HL-60/S4 treated with phorbol 12-myristate 13-acetate at 8.2 ng/mL for 4 days and 3 days (cell line): ENCODE results near the gene ANKRD52.
"Not testable (repeated sequence)": the region's sequence is repeated elsewhere in the genome, so short reads cannot be mapped to it uniquely, and the experiment has no call there.

ENCODE experiments used
- in situ Hi-C: fragments of 300-500 bp; cut with MboI; formaldehyde crosslinking; loops from 2 replicates; pipeline ENCODE4 v1.15.0; 2022; ENCODE audit warnings: low sequenced_read_pairs

Gene ANKRD52

GRCh38 chr12:56216461-56216860, 41.7 kb downstream of the ANKRD52 start:
- in situ Hi-C loops, result no loop called here

GRCh38 chr12:56213878-56214277, 44.3 kb downstream of the ANKRD52 start:
- in situ Hi-C loops, result no loop called here

- in situ Hi-C loops, result no loop called here
Observed at GRCh38 chr12:56212361-56212760, 45.8 kb downstream of the ANKRD52 start.

DNA sequence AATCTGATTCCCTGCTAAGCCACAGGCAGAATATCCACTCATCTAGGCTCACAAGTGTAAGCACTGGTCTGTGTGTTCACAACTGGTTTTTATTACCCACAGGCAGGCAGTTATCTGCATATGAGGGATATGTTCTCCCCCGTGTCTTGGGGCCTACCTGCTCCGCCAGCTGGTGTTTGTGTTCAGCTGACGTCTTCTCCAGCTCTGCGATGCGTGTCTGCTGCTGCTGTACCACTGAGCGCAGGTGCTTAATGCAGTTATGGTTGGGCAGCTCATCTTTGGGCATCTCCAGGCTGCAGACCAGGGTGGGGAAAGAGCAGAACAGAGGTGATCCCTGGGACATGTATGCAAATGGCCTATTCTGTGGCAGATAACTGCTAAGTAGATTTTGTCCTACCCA, 50.2 kb downstream of the ANKRD52 start:
- in situ Hi-C loops, result no loop called here

DNA sequence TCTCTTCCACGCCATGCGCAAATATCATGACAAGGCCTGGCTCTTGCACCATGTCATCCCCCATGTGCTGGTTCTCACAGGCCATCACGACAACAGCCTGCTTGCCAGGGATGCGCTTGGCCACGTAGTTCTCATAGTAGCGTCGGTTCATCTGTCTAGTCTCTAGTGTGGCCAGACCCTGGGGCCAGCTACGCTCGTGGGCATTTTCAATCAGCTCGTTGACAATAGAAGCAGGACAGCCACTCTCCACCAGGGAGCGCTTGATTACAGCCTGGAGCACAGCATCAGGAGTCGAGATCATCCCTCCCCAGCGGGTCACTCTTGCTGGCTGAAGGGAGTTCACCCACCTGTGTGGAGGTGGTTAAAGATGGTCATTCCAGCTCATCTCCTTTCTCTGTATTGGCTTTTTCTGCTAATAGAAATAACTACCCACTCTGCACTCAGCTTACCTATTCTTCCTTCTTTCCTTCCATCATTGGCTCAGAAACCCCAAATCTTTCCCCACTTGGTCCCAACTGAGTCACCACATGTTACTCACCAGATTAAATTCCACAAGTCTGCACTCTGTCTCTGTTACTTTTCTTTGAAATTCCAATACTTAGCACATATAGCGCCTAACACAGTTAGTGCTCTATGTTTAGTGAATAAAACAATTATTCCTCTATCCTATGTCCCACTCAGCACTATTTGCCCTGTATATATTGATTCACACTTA, 51.6 kb downstream of the ANKRD52 start:
- in situ Hi-C loops, result no loop called here

DNA sequence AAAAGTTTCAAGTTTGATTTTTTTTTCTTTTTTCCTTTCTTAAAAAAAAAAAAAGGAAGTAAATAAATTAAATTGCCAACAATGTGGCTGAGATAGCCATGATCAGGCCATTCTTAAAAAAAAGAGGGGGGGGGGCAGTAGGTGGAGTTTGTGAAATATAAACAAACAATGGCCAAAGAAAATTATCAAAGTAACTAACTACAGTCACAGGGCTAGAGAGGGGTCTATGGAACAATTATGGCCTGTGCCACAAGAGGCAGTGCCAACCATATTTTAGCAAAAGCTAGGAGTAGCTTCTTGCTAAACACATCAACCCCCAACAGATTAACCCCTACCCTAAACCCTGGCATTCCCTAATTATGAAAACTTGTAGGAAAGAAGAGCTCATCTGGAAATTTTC, 52.7 kb downstream of the ANKRD52 start:
- in situ Hi-C loops, result no loop called here

GRCh38 chr12:56204275-56204674, 53.9 kb downstream of the ANKRD52 start:
- in situ Hi-C loops, result no loop called here

DNA sequence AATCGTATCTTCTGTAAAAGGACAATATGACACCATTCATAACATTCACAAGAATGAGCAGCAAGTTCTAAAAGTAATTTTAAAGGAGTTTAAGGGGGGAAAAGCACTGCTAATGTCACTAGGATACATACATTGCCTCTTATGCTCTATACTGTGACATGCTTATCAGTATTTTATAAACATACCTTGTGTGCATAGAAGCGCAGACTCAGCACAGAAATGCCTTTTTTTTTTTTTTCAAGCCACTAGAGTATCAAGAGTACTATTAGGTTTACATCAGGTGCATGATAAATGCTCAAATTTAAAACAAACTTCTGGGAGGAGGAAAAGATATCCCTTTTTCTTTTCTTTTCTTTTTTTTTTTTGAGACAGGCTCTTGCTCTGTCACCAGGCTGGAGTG, 55.3 kb downstream of the ANKRD52 start:
- in situ Hi-C loops, result no loop called here

DNA sequence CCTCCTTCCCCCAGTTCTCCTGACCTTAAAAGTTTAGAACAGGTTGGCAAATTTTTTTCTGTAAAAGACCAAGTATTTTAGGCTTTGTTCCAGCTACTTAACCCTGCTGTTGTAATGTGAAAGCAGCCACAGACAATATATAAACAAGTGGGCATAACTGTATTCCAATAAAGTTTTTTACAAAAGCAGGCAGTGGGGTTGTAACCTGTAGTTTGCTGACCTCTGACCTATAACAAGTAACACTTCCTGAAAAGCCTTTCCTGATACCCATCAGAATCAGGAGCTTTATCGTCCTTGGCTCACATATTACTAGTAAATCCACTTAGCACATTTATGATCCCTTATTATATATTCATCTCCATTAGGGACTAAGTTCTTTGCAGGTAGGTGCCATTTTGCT, 55.8 kb downstream of the ANKRD52 start:
- in situ Hi-C loops, result no loop called here

DNA sequence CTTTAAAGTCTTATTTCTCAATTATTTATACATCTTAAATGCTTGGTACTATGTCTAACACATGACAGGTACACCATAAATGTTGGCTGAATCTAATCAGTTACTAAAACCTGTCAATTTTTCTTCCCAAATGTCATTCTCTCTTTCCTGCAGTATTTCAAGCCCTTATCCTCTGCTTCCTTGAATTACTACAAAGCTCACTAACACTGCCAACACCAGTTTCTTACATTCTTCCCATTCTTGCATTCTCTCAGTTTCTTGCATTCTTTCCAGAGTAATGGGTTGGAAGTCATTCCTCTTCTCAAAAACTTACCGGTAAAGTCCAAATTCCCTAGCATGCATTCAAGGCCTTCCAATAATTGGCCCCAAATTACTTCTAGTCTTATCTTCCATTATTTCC, 59.3 kb downstream of the ANKRD52 start:
- in situ Hi-C loops, result no loop called here

GRCh38 chr12:56197921-56198635, 60.1 kb downstream of the ANKRD52 start:
- in situ Hi-C loops, result no loop called here

- in situ Hi-C loops, result not testable (repeated sequence)
Observed at GRCh38 chr12:56196818-56197550, 61.2 kb downstream of the ANKRD52 start.

DNA sequence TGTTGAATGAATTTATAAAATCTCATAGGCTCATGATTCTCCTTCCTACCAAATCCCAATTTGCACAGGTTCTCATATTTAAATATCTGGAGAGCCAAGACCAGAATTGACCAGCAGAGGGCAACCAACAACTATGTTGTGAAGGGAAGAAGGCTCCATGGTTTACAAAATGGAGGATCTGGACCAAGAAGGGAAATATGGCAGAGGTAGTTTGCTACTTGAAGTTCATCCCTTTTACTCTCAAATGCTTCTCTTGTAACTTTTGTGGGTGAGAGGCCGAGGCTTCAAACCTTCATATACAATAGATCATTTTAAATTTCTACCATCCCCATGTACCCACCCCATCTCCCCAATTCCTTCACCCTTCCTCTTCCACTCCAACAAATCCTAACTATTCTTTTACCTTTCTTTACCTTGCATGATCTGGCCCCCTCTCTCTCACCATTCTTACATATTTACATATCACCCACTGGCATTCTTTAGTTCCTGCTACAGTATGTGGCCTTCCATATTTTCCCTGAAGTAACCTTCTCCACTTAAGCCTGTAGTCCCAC, 65.1 kb downstream of the ANKRD52 start:
- in situ Hi-C loops, result no loop called here

DNA sequence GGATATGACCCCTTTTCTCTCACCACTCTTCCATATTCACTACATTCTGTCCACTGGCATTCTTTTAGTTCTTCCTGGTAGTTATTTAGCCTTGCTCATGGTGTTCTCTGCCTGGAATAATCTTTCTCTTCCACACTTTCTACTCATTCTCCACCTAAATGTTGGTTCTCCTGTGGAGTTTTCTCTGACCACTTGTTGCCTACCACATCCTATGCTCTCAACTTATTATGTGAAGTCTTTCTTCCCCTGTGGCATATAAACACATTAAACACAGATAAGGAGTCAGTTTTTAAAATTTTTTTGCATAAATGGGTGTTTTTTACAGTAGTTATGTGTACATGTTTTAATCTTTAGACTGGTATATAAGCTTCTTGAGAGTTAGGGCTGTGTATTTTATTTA, 65.6 kb downstream of the ANKRD52 start:
- in situ Hi-C loops, result no loop called here

GRCh38 chr12:56190695-56191155, 67.5 kb downstream of the ANKRD52 start:
- in situ Hi-C loops, result no loop called here

DNA sequence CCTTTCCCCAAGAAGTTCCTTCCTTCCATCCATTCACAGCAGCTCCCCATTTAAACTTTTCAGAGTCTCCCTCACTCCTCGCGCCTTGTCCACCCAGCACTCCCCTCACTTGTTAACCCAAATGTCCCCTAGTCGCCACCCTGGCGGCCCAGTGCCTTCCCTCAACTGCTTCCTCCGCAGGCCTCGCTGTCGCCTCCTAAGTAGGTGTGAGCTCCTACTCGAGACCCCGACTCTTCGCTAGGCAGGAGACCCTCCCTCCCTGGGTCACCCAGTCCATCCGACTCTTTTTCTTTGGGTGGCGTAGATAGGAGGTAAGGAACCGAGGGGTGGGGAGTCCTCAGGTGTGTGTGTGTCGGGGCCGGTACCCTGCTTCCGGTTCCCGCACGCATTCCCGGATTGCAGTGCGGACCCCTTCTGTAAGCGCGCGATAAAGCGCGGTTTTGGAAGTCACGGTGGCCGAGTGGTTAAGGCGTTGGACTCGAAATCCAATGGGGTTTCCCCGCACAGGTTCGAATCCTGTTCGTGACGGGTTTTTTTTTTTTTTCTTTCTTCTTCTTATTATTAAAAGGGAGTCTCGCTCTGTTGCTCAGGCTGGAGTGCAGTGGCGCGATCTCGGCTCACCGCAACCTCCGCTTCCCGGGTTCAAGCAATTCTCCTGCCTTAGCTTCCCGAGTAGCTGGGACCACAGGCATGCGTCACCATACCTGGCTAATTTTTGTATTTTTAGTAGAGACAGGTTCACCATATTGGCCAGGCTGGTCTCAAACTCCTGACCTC, 68.1 kb downstream of the ANKRD52 start:
- in situ Hi-C loops, result no loop called here

- in situ Hi-C loops, result no loop called here
Observed at GRCh38 chr12:56189099-56189917, 68.9 kb downstream of the ANKRD52 start, which contains the start of gene SMARCC2. Gene SMARCC2 (minus strand): TSS chr12:56189483. CDS start chr12:56189461, 22 bp downstream.

DNA sequence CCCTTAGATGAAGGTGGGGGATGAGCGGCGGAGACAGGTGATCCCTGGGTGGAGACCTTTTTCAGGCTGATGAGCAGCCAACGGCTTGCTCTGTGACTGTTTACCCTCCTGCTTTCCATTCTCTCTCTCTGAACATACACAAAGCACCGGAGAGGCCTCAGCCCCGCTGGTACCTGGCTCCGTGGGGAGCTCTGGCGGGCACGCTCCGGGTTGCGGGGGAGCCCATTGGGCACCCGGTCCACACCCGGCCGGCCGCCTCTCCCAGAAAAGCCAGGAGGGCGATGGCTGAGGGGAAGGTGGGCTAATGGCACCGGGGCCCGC, 69.4 kb downstream of the ANKRD52 start:
- in situ Hi-C loops, result no loop called here

GRCh38 chr12:56188131-56188777, 69.9 kb downstream of the ANKRD52 start:
- in situ Hi-C loops, result no loop called here
